H9 (cell line): ENCODE data around the gene FAAH. TPM values are rescaled to one million over a fixed set of nuclear protein-coding genes. Genes with fewer than 3 reads are reported as not detected.

Source experiments
- DNase-seq: peaks from one replicate; pipeline ENCODE4 v3.0.0-alpha.2; 2017
- H2AFZ ChIP-seq: one replicate; pipeline ENCODE4 v1.6.1; 2013; ENCODE audit warnings: mild to moderate bottlenecking, low read length, control low read depth, moderate library complexity
- H2AK5ac ChIP-seq: 2 replicates; pipeline ENCODE4 v1.6.1; 2013; ENCODE audit warnings: low read length, control low read depth, mixed read lengths; ENCODE audit not compliant: insufficient read length
- H2BK120ac ChIP-seq: one replicate; pipeline ENCODE4 v1.6.1; 2013; ENCODE audit warnings: low read depth, mild to moderate bottlenecking, low read length, control low read depth, inconsistent platforms; ENCODE audit not compliant: poor library complexity, severe bottlenecking
- H2BK12ac ChIP-seq: 2 replicates; pipeline ENCODE4 v1.6.1; 2013; ENCODE audit warnings: low read length, control low read depth, mixed read lengths, low read depth; ENCODE audit not compliant: insufficient read length
- H2BK15ac ChIP-seq: 2 replicates; pipeline ENCODE4 v1.6.1; 2013; ENCODE audit warnings: low read depth, low read length, control low read depth
- H2BK20ac ChIP-seq: one replicate; pipeline ENCODE4 v1.6.1; 2013; ENCODE audit warnings: low read depth, mild to moderate bottlenecking, low read length, control low read depth, inconsistent platforms; ENCODE audit not compliant: poor library complexity, severe bottlenecking
- H2BK5ac ChIP-seq: 2 replicates; pipeline ENCODE4 v1.6.1; 2013; ENCODE audit warnings: low read length, control low read depth, mixed read lengths; ENCODE audit not compliant: insufficient read length
- H3K14ac ChIP-seq: 2 replicates; pipeline ENCODE4 v1.6.1; 2013; ENCODE audit warnings: low read length, control low read depth; ENCODE audit not compliant: insufficient read depth
- H3K18ac ChIP-seq: 2 replicates; pipeline ENCODE4 v1.6.1; 2013; ENCODE audit warnings: low read depth, mild to moderate bottlenecking, mixed read lengths, low read length, control low read depth; ENCODE audit not compliant: insufficient read length
- H3K23ac ChIP-seq: 2 replicates; pipeline ENCODE4 v1.6.1; 2013; ENCODE audit warnings: low read length, control low read depth, mixed read lengths, low read depth; ENCODE audit not compliant: insufficient read length
- H3K23me2 ChIP-seq: 2 replicates; pipeline ENCODE4 v1.6.1; 2013; ENCODE audit warnings: low read depth, mild to moderate bottlenecking, mixed read lengths, low read length, control low read depth; ENCODE audit not compliant: insufficient read length, poor library complexity, severe bottlenecking
- H3K27ac ChIP-seq: 2 replicates; pipeline ENCODE4 v1.5.1; 2013; ENCODE audit warnings: low read length, control low read depth, mixed read lengths, low read depth; ENCODE audit not compliant: insufficient read length
- H3K27me3 ChIP-seq: 2 replicates; pipeline ENCODE4 v1.6.1; 2013; ENCODE audit warnings: low read length, control low read depth, inconsistent platforms; ENCODE audit not compliant: insufficient read depth
- H3K4ac ChIP-seq: 2 replicates; pipeline ENCODE4 v1.6.1; 2013; ENCODE audit warnings: low read depth, mild to moderate bottlenecking, control low read depth, inconsistent platforms, low read length, moderate library complexity
- H3K4me1 ChIP-seq: 2 replicates; pipeline ENCODE4 v1.6.1; 2013; ENCODE audit warnings: low read length, control low read depth, inconsistent platforms; ENCODE audit not compliant: insufficient read depth
- H3K4me2 ChIP-seq: 2 replicates; pipeline ENCODE4 v1.6.1; 2013; ENCODE audit warnings: low read length, control low read depth, mixed read lengths; ENCODE audit not compliant: insufficient read length, insufficient read depth
- H3K56ac ChIP-seq: 2 replicates; pipeline ENCODE4 v1.6.1; 2013; ENCODE audit warnings: low read depth, mild to moderate bottlenecking, mixed read lengths, low read length, control low read depth; ENCODE audit not compliant: insufficient read length
- H3K79me1 ChIP-seq: 2 replicates; pipeline ENCODE4 v1.6.1; 2013; ENCODE audit warnings: low read depth, mild to moderate bottlenecking, moderate library complexity, low read length, control low read depth, inconsistent platforms; ENCODE audit not compliant: insufficient read depth, poor library complexity, severe bottlenecking
- H3K79me2 ChIP-seq: 2 replicates; pipeline ENCODE4 v1.6.1; 2013; ENCODE audit warnings: low read length, control low read depth, inconsistent platforms; ENCODE audit not compliant: insufficient read depth
- H3K9ac ChIP-seq: 2 replicates; pipeline ENCODE4 v1.6.1; 2013; ENCODE audit warnings: low read length, control low read depth, mixed read lengths; ENCODE audit not compliant: insufficient read length; ENCODE audit errors: extremely low read depth
- H3K9me3 ChIP-seq: one replicate; pipeline ENCODE4 v1.6.1; 2013; ENCODE audit warnings: low read depth, low read length, inconsistent platforms; ENCODE audit not compliant: control insufficient read depth
- H3T11ph ChIP-seq: one replicate; pipeline ENCODE4 v1.6.1; 2013; ENCODE audit warnings: mild to moderate bottlenecking, low read length, control low read depth, inconsistent platforms
- H4K20me1 ChIP-seq: one replicate; pipeline ENCODE4 v1.6.1; 2013; ENCODE audit not compliant: control insufficient read depth, insufficient read length, insufficient read depth
- H4K5ac ChIP-seq: 2 replicates; pipeline ENCODE4 v1.6.1; 2013; ENCODE audit warnings: low read depth, mild to moderate bottlenecking, mixed read lengths, low read length, control low read depth; ENCODE audit not compliant: insufficient read length
- H4K8ac ChIP-seq: replicated peaks from 2 replicates; pipeline ENCODE4 v1.6.1; 2013; ENCODE audit warnings: low read length, control low read depth, mixed read lengths, low read depth; ENCODE audit not compliant: insufficient read length
- H4K91ac ChIP-seq: 2 replicates; pipeline ENCODE4 v1.6.1; 2013; ENCODE audit warnings: low read depth, mild to moderate bottlenecking, moderate library complexity, mixed read lengths, low read length, control low read depth; ENCODE audit not compliant: insufficient read length
- H3K27ac Mint-ChIP-seq, 3 experiments: 2 replicates in 2 of 3; 3 replicates in 1 of 3; pipeline ENCODE4 v1.8.0; 2020 to 2021; ENCODE audit warnings: mixed read lengths in 3 of 3, mild to moderate bottlenecking in 1 of 3, moderate library complexity in 1 of 3
- H3K27me3 Mint-ChIP-seq: 2 replicates; pipeline ENCODE4 v1.8.0; 2021; ENCODE audit warnings: low read depth, mild to moderate bottlenecking, moderate library complexity, mixed read lengths
- H3K36me3 Mint-ChIP-seq, 3 experiments: 2 replicates in 2 of 3; 3 replicates in 1 of 3; pipeline ENCODE4 v1.8.0; 2020 to 2021; ENCODE audit warnings: low read depth in 3 of 3, mixed read lengths in 3 of 3; ENCODE audit not compliant: insufficient read depth in 1 of 3
- H3K4me1 Mint-ChIP-seq, 2 experiments: 2 replicates each; pipeline ENCODE4 v1.8.0; 2020; ENCODE audit warnings: mixed read lengths in 2 of 2
- H3K4me3 Mint-ChIP-seq, 2 experiments: 2 replicates in 1 of 2; 3 replicates in 1 of 2; pipeline ENCODE4 v1.8.0; 2020 to 2021; ENCODE audit warnings: mild to moderate bottlenecking in 2 of 2, mixed read lengths in 2 of 2, moderate library complexity in 1 of 2
- H3K9me3 Mint-ChIP-seq, 2 experiments: 2 replicates in 1 of 2; 3 replicates in 1 of 2; pipeline ENCODE4 v1.8.0; 2020; ENCODE audit warnings: mild to moderate bottlenecking in 2 of 2, mixed read lengths in 2 of 2, moderate library complexity in 1 of 2
- CTCF ChIP-seq: fragments of 200-600 bp; sonication (generic); conservative IDR thresholded peaks from 3 replicates; pipeline ENCODE4 v1.8.0; 2021; ENCODE audit warnings: antibody characterized with exemption, mild to moderate bottlenecking
- whole genome bisulfite sequencing: extraction: QIAGEN DNeasy Blood & Tissue Kit; methylation state at CpG from one replicate; pipeline ENCODE4 v1.1.7; 2013; ENCODE audit warnings: missing lambda C conversion rate, low lambda C conversion rate, mixed read lengths; ENCODE audit not compliant: insufficient read length; ENCODE audit errors: extremely low coverage; 5-methylcytosine and 5-hydroxymethylcytosine counted together
- total RNA-seq: library from RNA; stranded (reverse); gene quantifications from 2 replicates; pipeline ENCODE4 v1.2.1, GENCODE V29; 2021

The FAAH gene
- total RNA-seq, 1 experiment from 2014 or later = 18.9 TPM

DNA sequence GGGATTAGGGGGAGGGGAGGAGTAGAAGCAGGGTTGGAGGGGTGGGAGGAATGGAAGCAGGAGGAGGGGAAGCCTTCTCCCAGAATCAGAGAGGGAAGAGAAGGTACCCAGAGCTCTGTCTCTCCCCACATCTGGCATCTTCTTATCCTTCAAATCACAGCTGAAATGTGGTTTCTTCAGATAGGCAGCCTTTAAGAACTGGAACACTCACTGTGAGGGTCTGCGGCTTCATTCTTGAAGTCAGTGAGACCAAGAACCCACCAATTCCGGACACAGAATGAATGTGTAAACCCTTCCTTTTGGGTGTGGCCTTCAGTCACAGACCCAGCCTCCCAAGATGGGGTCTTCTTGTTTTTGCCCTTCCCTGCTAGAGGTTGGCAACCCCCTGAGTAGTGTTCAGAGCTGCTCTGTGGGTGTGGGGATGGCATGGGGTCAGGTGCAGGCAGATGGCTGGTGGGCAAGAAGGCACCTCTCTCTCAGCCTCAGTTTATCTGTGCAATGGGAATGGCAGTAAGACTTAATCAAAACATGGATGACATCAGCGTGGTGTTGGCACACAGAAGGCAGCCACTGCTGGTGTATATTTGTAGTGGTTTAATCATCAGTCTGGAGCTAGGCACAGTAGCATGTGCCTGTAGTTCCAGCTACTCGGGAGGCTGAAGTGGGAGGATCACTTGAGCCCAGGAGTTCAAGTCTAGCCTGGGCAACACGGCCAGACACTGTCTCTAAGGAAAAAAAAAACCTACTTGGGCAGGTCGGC, 7.2 kb downstream of the FAAH start:
- TF ChIP-seq CTCF = no peak
- Histone ChIP-seq H4K20me1 (no peaks in the 10 kb centered on the region), H2BK5ac (no peak overlapping the region), H3K79me1 (no peaks in the 10 kb centered on the region), H3K9ac (no peak overlapping the region), H3K4ac (no peak overlapping the region), H2BK12ac (no peak overlapping the region), H2AK5ac (no peak overlapping the region), H2BK120ac (no peak overlapping the region), H4K91ac (no peak overlapping the region), H3K23ac (no peak overlapping the region), H4K8ac (no peak overlapping the region), H3K9me3 (no peaks in the 10 kb centered on the region), H3K18ac (no peak overlapping the region), H3K14ac (no peak overlapping the region), H3K27me3 (no peaks in the 10 kb centered on the region), H3K27ac (no peak overlapping the region), H3K4me1 (peaks cover 3% of the 10 kb centered on the region; the same call in 1 of the 2 replicates), H4K5ac (no peak overlapping the region), H3T11ph (no peak overlapping the region), H2AFZ (no peak overlapping the region), H2BK15ac (no peak overlapping the region), H3K23me2 (no peaks in the 10 kb centered on the region), H3K56ac (no peak overlapping the region), H3K79me2 (no peaks in the 10 kb centered on the region), H2BK20ac (no peak overlapping the region), H3K4me2 (no peak overlapping the region)
- Mint-ChIP-seq H3K4me1 (peaks cover 26 to 43% of the 10 kb centered on the region in 2 experiments), H3K27ac (no peak overlapping the region; a peak in 1 of 7 replicates), H3K4me3 (no peak overlapping the region), H3K9me3 (no peaks in the 10 kb centered on the region), H3K27me3 (peaks cover 9% of the 10 kb centered on the region), H3K36me3 (peaks cover 0 to 3% (median 2%) of the 10 kb centered on the region in 3 experiments; a peak in 2 of 7 replicates)
- no CpG with 5 or more reads among the region's 6 CpGs for WGBS
- no peak for DNase-seq
